CD14-positive monocyte (primary cell): ENCODE measurements around the gene TMEM235. TPM values are rescaled to one million over a fixed set of nuclear protein-coding genes. Genes with fewer than 3 reads are reported as not detected.
A peak's percentile ranks its signal among the peaks of the same experiment; 100 is the strongest.

Experiments used
- DNase-seq, 3 donors: peaks; one replicate each; pipeline ENCODE4 v3.0.0-alpha.2; 2011 to 2022
- H2AFZ ChIP-seq: 2 replicates; pipeline ENCODE4 v1.6.0; 2012; ENCODE audit warnings: mild to moderate bottlenecking, low read depth, low read length, inconsistent platforms; ENCODE audit not compliant: insufficient read depth, poor library complexity, severe bottlenecking
- H3K27ac ChIP-seq, 2 donors: 1 replicate in 1 of 2; 2 replicates in 1 of 2; pipeline ENCODE4 v1.5.1; 2012 to 2013; ENCODE audit warnings: low read length in 2 of 2, control low read depth in 1 of 2, inconsistent platforms in 1 of 2, low read depth in 1 of 2, mild to moderate bottlenecking in 1 of 2
- H3K27me3 ChIP-seq, 2 donors: one replicate each; pipeline versions ENCODE4 v1.6.0 to v1.6.1; 2011 to 2013; ENCODE audit warnings: low read length in 2 of 2; ENCODE audit not compliant: control insufficient read depth in 2 of 2, insufficient read depth in 2 of 2
- H3K36me3 ChIP-seq, 2 donors: replicated peaks in 1 of 2; 1 replicate in 1 of 2; 2 replicates in 1 of 2; pipeline versions ENCODE4 v1.5.1 to v1.6.1; 2012 to 2013; ENCODE audit warnings: low read length in 2 of 2, control low read depth in 1 of 2, inconsistent platforms in 1 of 2, mild to moderate bottlenecking in 1 of 2; ENCODE audit not compliant: insufficient read depth in 2 of 2, control insufficient read depth in 1 of 2
- H3K4me1 ChIP-seq, 2 donors: 1 replicate in 1 of 2; 2 replicates in 1 of 2; pipeline versions ENCODE4 v1.5.1 to v1.6.1; 2012 to 2013; ENCODE audit warnings: low read length in 2 of 2, control low read depth in 1 of 2, inconsistent platforms in 1 of 2, mild to moderate bottlenecking in 1 of 2, moderate library complexity in 1 of 2; ENCODE audit not compliant: insufficient read depth in 2 of 2, control insufficient read depth in 1 of 2
- H3K4me2 ChIP-seq: replicated peaks from 2 replicates; pipeline ENCODE3; 2012; ENCODE audit warnings: low read length, moderate library complexity, mild to moderate bottlenecking; ENCODE audit not compliant: poor library complexity, severe bottlenecking; ENCODE audit errors: extremely low read depth
- H3K4me3 ChIP-seq, 3 experiments: fragments of 200-600 bp in 1 of 3; sonication (generic) in 1 of 3; replicated peaks in 1 of 3; 1 replicate in 2 of 3; 2 replicates in 1 of 3; pipeline ENCODE4 v1.5.1; 2011 to 2013; ENCODE audit warnings: low read length in 3 of 3, mild to moderate bottlenecking in 3 of 3, control low read depth in 2 of 3, low read depth in 2 of 3, inconsistent platforms in 1 of 3, moderate library complexity in 1 of 3
- H3K79me2 ChIP-seq: 2 replicates; pipeline ENCODE4 v1.6.0; 2012; ENCODE audit warnings: mild to moderate bottlenecking, control low read depth, inconsistent platforms, low read length, moderate library complexity; ENCODE audit not compliant: insufficient read depth
- H3K9ac ChIP-seq: 2 replicates; pipeline ENCODE4 v1.6.0; 2017; ENCODE audit warnings: low read length, mild to moderate bottlenecking; ENCODE audit not compliant: insufficient read depth, poor library complexity, severe bottlenecking
- H3K9me3 ChIP-seq, 2 donors: replicated peaks in 1 of 2; 1 replicate in 1 of 2; 2 replicates in 1 of 2; pipeline versions ENCODE4 v1.5.1 to v1.6.1; 2012 to 2013; ENCODE audit warnings: low read length in 2 of 2, control low read depth in 1 of 2; ENCODE audit not compliant: control insufficient read depth in 1 of 2, insufficient read depth in 1 of 2
- H4K20me1 ChIP-seq: 2 replicates; pipeline ENCODE4 v1.6.0; 2012; ENCODE audit warnings: mild to moderate bottlenecking, low read length, control low read depth, moderate library complexity; ENCODE audit not compliant: insufficient read depth
- H3K27ac Mint-ChIP-seq, 7 donors: one replicate each; pipeline ENCODE4 v1.8.0; 2020; ENCODE audit warnings: mild to moderate bottlenecking in 7 of 7, mixed read lengths in 7 of 7, moderate library complexity in 6 of 7, inconsistent platforms in 2 of 7
- H3K27me3 Mint-ChIP-seq, 3 donors: one replicate each; pipeline ENCODE4 v1.8.0; 2021 to 2022; ENCODE audit warnings: low read depth in 3 of 3, mild to moderate bottlenecking in 3 of 3, mixed read lengths in 3 of 3, moderate library complexity in 3 of 3, inconsistent platforms in 1 of 3
- H3K36me3 Mint-ChIP-seq, 2 donors: one replicate each; pipeline ENCODE4 v1.8.0; 2020; ENCODE audit warnings: mixed read lengths in 2 of 2, inconsistent platforms in 1 of 2, mild to moderate bottlenecking in 1 of 2
- H3K4me1 Mint-ChIP-seq: one replicate; pipeline ENCODE4 v1.8.0; 2020; ENCODE audit warnings: mild to moderate bottlenecking, mixed read lengths
- H3K4me3 Mint-ChIP-seq, 2 donors: one replicate each; pipeline ENCODE4 v1.8.0; 2020; ENCODE audit warnings: mild to moderate bottlenecking in 2 of 2, mixed read lengths in 2 of 2, moderate library complexity in 1 of 2
- H3K9me3 Mint-ChIP-seq, 7 donors: one replicate each; pipeline ENCODE4 v1.8.0; 2020 to 2022; ENCODE audit warnings: mixed read lengths in 7 of 7, mild to moderate bottlenecking in 6 of 7, moderate library complexity in 6 of 7, inconsistent platforms in 2 of 7
- WGBS: methylation state at CpG from one replicate; pipeline ENCODE4 v1.1.5; 2013; ENCODE audit warnings: missing lambda C conversion rate; ENCODE audit not compliant: insufficient coverage; 5-methylcytosine and 5-hydroxymethylcytosine counted together
- intact Hi-C, 2 donors: fragments of 100-400 bp; cut with micrococcal nuclease; formaldehyde crosslinking; loops; one replicate each; pipeline versions ENCODE4 v1.15.0 to v1.15.1; 2023
- polyA plus RNA-seq, 3 donors: library from polyadenylated mRNA; depleted of rRNA in 1 of 3; unstranded in 2 of 3; stranded (reverse) in 1 of 3; fragments of 300-500 nt in 2 of 3; fragments of >200 nt in 1 of 3; fragmentation: Illumina TruSeq in 2 of 3; gene quantifications; 1 replicate in 2 of 3; 2 replicates in 1 of 3; pipeline ENCODE4 v1.2.3, GENCODE V29; 2012 to 2021
- TF ChIP-seq, protein P1 (sequence below): fragments of 200-600 bp; IDR thresholded peaks from one replicate; pipeline ENCODE4 v1.8.0; 2022; ENCODE audit warnings: antibody characterized with exemption, mild to moderate bottlenecking

TMEM235 gene
- polyA plus RNA-seq, 3 donors = not detected

DNA sequence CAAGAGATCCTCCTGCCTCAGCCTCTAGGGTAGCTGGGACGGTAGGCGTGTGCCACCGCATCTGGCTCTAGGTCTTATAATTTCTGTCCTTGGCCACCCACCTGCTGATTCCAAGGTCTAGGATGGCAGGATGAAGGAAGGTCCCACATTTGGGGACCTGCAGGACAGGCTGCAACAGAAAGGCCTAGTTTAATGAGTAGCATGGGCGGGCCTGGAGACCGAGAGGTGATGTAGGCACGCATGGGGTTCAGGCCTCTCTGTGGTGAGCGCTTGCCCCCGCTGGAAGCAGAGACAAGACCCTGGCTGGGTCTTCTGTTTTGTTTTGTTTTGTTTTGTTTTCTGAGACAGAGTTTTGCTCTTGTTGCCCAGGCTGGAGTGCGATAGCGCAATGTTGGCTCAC, 33.7 kb downstream of the TMEM235 start:
- Histone ChIP-seq H3K9ac (no peak overlapping the region), H3K9me3 (no peaks in the 10 kb centered on the region), H3K4me1 (peaks cover 24 to 29% of the 10 kb centered on the region in 2 donors), H3K4me3 (no peak overlapping the region), H3K4me2 (no peak overlapping the region), H3K27ac (no peak overlapping the region), H4K20me1 (no peaks in the 10 kb centered on the region), H3K27me3 (no peaks in the 10 kb centered on the region), H3K79me2 (no peaks in the 10 kb centered on the region), H2AFZ (no peak overlapping the region), H3K36me3 (no peaks in the 10 kb centered on the region)
- H3K4me3 Mint-ChIP-seq = no peak overlapping the region
- peaks cover 23% of the 10 kb centered on the region for H3K4me1 Mint-ChIP-seq
- no peaks in the 10 kb centered on the region for H3K9me3 Mint-ChIP-seq
- no peaks in the 10 kb centered on the region for H3K27me3 Mint-ChIP-seq
- WGBS = 94% methylated on average over 10 of the region's 10 CpGs
- intact Hi-C loops = no loop called here
- no peaks in the 10 kb centered on the region for H3K36me3 Mint-ChIP-seq
- TF ChIP-seq, protein P1, sequence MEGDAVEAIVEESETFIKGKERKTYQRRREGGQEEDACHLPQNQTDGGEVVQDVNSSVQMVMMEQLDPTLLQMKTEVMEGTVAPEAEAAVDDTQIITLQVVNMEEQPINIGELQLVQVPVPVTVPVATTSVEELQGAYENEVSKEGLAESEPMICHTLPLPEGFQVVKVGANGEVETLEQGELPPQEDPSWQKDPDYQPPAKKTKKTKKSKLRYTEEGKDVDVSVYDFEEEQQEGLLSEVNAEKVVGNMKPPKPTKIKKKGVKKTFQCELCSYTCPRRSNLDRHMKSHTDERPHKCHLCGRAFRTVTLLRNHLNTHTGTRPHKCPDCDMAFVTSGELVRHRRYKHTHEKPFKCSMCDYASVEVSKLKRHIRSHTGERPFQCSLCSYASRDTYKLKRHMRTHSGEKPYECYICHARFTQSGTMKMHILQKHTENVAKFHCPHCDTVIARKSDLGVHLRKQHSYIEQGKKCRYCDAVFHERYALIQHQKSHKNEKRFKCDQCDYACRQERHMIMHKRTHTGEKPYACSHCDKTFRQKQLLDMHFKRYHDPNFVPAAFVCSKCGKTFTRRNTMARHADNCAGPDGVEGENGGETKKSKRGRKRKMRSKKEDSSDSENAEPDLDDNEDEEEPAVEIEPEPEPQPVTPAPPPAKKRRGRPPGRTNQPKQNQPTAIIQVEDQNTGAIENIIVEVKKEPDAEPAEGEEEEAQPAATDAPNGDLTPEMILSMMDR = no peak
- DNase-seq = no peak
- H3K27ac Mint-ChIP-seq = no peak overlapping the region

DNA sequence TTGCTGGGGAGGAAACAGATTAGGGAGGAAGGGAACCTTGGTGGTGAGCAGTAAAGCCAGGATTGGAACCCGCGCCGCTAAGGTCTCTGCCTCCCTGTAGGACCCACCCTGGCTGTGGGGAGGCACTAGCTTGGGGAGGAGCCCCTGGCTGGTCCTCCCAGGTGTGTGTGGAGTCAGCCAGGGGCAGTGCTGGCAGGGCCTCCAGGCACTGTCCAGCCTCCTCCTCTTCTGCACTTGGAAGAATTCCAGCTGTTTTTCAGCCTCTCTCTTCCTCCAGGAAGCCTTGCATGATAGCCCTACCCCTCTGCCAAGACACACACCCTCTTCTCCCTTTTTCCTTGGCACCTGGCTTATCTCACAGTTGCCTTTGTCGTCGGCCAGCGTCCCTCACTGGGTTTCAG, 34.8 kb downstream of the TMEM235 start:
- Histone ChIP-seq H3K27me3 (no peaks in the 10 kb centered on the region), H3K4me1 (peaks cover 15 to 21% of the 10 kb centered on the region in 2 donors), H3K4me2 (no peak overlapping the region), H2AFZ (no peak overlapping the region), H3K36me3 (no peaks in the 10 kb centered on the region), H4K20me1 (no peaks in the 10 kb centered on the region), H3K27ac (no peak overlapping the region), H3K79me2 (no peaks in the 10 kb centered on the region), H3K9ac (no peak overlapping the region), H3K9me3 (no peaks in the 10 kb centered on the region), H3K4me3 (no peak overlapping the region)
- no peaks in the 10 kb centered on the region for H3K36me3 Mint-ChIP-seq
- intact Hi-C loops = no loop called here
- DNase-seq = no peak
- H3K4me1 Mint-ChIP-seq = peaks cover 14% of the 10 kb centered on the region
- peaks cover 0 to 10% (median 0%) of the 10 kb centered on the region in 3 donors for H3K27me3 Mint-ChIP-seq
- no peaks in the 10 kb centered on the region for H3K9me3 Mint-ChIP-seq
- TF ChIP-seq, protein P1 = no peak
- H3K27ac Mint-ChIP-seq = peak overlapping the region in 1 of 7 donors; percentile 41
- no CpG with 5 or more reads among the region's 6 CpGs for WGBS
- no peak overlapping the region for H3K4me3 Mint-ChIP-seq
